Lung (tissue), 12 donors: Measurements from ENCODE around the gene SNTB2. TPM values are rescaled to one million over a fixed set of nuclear protein-coding genes. Genes with fewer than 3 reads are reported as not detected.

Source experiments
- ATAC-seq: fragments of 200-7000 bp; cut with Tn5 transposase; one replicate; pipeline ENCODE4 v1.9.1; 2020; ENCODE audit warnings: moderate number of reproducible peaks; ENCODE audit not compliant: insufficient read depth, low FRiP score
- DNase-seq, 3 donors: peaks; one replicate each; pipeline ENCODE4 v3.0.0-alpha.2; 2013 to 2017
- H3K27ac ChIP-seq, 2 donors: one replicate each; pipeline ENCODE4 v1.5.1; 2013; ENCODE audit warnings: mild to moderate bottlenecking in 2 of 2, moderate library complexity in 2 of 2, control low read depth in 1 of 2, inconsistent platforms in 1 of 2, low read depth in 1 of 2, low read length in 1 of 2
- H3K27me3 ChIP-seq, 3 donors: one replicate each; pipeline ENCODE4 v1.5.1; 2013; ENCODE audit warnings: low read length in 2 of 3; ENCODE audit not compliant: control insufficient read depth in 3 of 3, insufficient read depth in 3 of 3
- H3K36me3 ChIP-seq, 4 donors: one replicate each; pipeline ENCODE4 v1.5.1; 2013; ENCODE audit warnings: low read length in 4 of 4, mild to moderate bottlenecking in 1 of 4, moderate library complexity in 1 of 4; ENCODE audit not compliant: control insufficient read depth in 4 of 4, insufficient read depth in 4 of 4
- H3K4me1 ChIP-seq, 5 donors: one replicate each; pipeline ENCODE4 v1.5.1; 2013; ENCODE audit warnings: low read length in 5 of 5, mild to moderate bottlenecking in 2 of 5, moderate library complexity in 1 of 5; ENCODE audit not compliant: control insufficient read depth in 5 of 5, insufficient read depth in 5 of 5
- H3K4me3 ChIP-seq: one replicate; pipeline ENCODE4 v1.5.1; 2013; ENCODE audit warnings: mild to moderate bottlenecking, control low read depth, moderate library complexity
- H3K9ac ChIP-seq, 2 donors: one replicate each; pipeline ENCODE4 v1.5.1; 2013; ENCODE audit warnings: low read length in 2 of 2, control low read depth in 1 of 2; ENCODE audit not compliant: insufficient read depth in 1 of 2
- H3K9me3 ChIP-seq, 4 donors: one replicate each; pipeline ENCODE4 v1.5.1; 2013; ENCODE audit warnings: low read length in 3 of 4, mild to moderate bottlenecking in 1 of 4, moderate library complexity in 1 of 4; ENCODE audit not compliant: control insufficient read depth in 4 of 4, insufficient read depth in 3 of 4
- WGBS, 2 donors: extraction: QIAGEN DNeasy Blood & Tissue Kit; methylation state at CpG; one replicate each; pipeline ENCODE4 v1.1.7; 2013; 5-methylcytosine and 5-hydroxymethylcytosine counted together
- polyA plus RNA-seq, 2 donors: library from polyadenylated mRNA; stranded (reverse); fragments of 200-250 nt; gene quantifications; one replicate each; pipeline ENCODE4 v1.2.1, GENCODE V29; 2013
- total RNA-seq, 2 donors: library from RNA; depleted of rRNA in 1 of 2; stranded (reverse); fragments of >200 nt in 1 of 2; gene quantifications; one replicate each; pipeline ENCODE4 v1.2.1, GENCODE V29; 2014 to 2021
- TF ChIP-seq, protein P1 (sequence below): IDR thresholded peaks from 2 replicates; pipeline ENCODE4 v1.5.1; 2012; ENCODE audit warnings: mild to moderate bottlenecking; ENCODE audit errors: control extremely low read depth, extremely low read depth
- donor health status: control.
- donor health status: control.
- donor health status: Bipolar disorder and iron deficiency.
- donor health status: healthy.
- donor health status: DM: yes; HTN: yes; CAD: no.

The SNTB2 gene
- total and polyA plus RNA-seq, 4 donors: 4.5 to 42.8 (median 19.1) TPM

DNA sequence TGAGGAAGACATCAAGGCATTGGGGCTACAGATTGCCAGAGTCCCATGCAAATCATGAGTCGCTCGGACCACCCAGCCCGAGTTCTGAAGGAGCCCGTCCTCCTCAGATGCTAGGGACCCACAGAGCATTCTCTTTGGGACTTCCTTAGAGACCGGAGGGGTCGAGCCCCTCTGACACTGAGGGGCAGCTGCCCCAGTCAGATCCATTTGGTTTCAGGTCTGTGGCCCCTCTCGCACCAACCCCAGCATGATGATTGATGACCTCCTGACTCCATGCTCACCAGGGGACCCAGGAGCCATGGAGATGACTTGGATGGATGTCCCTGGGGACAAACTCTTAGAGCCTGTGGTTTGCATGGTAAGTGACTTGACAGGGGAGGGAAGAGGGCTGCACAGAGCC lies 135.4 kb downstream of the SNTB2 start:
- Histone ChIP-seq H3K4me3 (no peak overlapping the region), H3K36me3 (peaks cover 25 to 70% (median 49%) of the 10 kb centered on the region in 4 donors), H3K27me3 (no peaks in the 10 kb centered on the region), H3K27ac (no peak overlapping the region), H3K9ac (no peak overlapping the region), H3K9me3 (no peaks in the 10 kb centered on the region), H3K4me1 (peaks cover 0 to 3% (median 0%) of the 10 kb centered on the region in 5 donors)
- TF ChIP-seq, protein P1, sequence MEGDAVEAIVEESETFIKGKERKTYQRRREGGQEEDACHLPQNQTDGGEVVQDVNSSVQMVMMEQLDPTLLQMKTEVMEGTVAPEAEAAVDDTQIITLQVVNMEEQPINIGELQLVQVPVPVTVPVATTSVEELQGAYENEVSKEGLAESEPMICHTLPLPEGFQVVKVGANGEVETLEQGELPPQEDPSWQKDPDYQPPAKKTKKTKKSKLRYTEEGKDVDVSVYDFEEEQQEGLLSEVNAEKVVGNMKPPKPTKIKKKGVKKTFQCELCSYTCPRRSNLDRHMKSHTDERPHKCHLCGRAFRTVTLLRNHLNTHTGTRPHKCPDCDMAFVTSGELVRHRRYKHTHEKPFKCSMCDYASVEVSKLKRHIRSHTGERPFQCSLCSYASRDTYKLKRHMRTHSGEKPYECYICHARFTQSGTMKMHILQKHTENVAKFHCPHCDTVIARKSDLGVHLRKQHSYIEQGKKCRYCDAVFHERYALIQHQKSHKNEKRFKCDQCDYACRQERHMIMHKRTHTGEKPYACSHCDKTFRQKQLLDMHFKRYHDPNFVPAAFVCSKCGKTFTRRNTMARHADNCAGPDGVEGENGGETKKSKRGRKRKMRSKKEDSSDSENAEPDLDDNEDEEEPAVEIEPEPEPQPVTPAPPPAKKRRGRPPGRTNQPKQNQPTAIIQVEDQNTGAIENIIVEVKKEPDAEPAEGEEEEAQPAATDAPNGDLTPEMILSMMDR: no peak
- ATAC-seq (no peak), DNase-seq (no peak)
- 90 to 95% methylated on average over 7 of the region's 7 CpGs for WGBS, 2 donors

DNA sequence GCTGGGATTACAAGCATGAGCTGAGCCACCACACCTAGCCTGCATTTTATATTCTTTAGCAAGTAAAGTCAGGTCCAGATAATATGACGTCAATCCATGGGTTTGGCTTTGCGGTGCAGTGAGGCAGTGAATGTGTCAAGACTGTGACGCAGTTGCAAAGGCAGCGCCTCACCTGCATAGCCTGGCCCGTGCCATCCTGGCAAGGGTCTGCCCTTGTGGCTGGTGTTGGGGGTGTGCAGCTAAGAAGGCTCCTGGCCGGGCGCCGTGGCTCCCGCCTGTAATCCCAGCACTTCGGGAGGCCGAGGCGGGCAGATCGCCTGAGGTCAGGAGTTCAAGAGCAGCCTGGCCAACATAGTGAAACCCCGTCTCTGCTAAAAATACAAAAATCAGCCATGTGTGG lies 136.5 kb downstream of the SNTB2 start:
- no peak for ATAC-seq
- Histone ChIP-seq H3K27me3 (no peaks in the 10 kb centered on the region), H3K9ac (no peak overlapping the region), H3K4me3 (no peak overlapping the region), H3K36me3 (peaks cover 26 to 66% (median 50%) of the 10 kb centered on the region in 4 donors), H3K27ac (no peak overlapping the region), H3K9me3 (no peaks in the 10 kb centered on the region), H3K4me1 (peaks cover 0 to 5% (median 3%) of the 10 kb centered on the region in 5 donors)
- TF ChIP-seq, protein P1: no peak
- 89 to 95% methylated on average over 14 of the region's 14 CpGs for WGBS, 2 donors
- no peak for DNase-seq

GRCh38 chr16:69324013-69324531 lies 137.1 kb downstream of the SNTB2 start:
- H3K36me3 ChIP-seq: peaks cover 21 to 60% (median 51%) of the 10 kb centered on the region in 4 donors

More at GRCh38 chr16:69324013-69324531, 137.1 kb downstream of the SNTB2 start:
- H3K4me1 ChIP-seq: peaks cover 6 to 10% (median 7%) of the 10 kb centered on the region in 5 donors
- H3K27ac ChIP-seq: no peak overlapping the region
- 76 to 78% methylated on average over 8 of the region's 8 CpGs for WGBS, 2 donors
- no peak overlapping the region for H3K4me3 ChIP-seq
- DNase-seq: peak in 2 of 3 donors; percentile 16 to 27
- H3K9ac ChIP-seq: no peak overlapping the region
- H3K27me3 ChIP-seq: no peaks in the 10 kb centered on the region
- TF ChIP-seq, protein P1: no peak
- H3K9me3 ChIP-seq: no peaks in the 10 kb centered on the region
- peak; percentile 13 for ATAC-seq
